ENCODE measurements around the gene TCF12. TPM values are rescaled to one million over a fixed set of nuclear protein-coding genes. Genes with fewer than 3 reads are reported as not detected.

The TCF12 gene
- total RNA-seq, 4 donors from 2014 or later = 50.5 to 117 (median 89.8) TPM

DNA sequence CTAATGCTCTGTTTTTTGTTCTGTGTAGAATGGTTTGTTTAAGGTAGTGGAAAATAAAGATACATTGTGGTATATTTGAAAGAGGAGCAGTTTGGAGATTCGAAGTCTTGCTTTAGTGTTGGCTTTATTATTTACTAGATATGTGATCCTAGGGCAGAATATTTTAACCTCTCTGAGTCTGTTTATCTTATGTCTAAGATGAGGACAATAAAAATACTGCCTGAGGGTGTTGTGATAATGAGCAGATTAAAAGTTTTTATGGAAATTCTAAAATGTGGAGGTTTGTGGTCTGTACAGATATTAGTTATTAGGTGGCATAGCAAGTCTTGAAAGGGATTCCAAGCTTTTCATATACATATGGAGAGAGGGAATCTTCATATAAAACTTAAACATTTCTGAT lies 15.0 kb downstream of the TCF12 start:
- TF ChIP-seq CTCF (IDR thresholded peaks at IDR 0.05) (no peak), POLR2A (IDR thresholded peaks at IDR 0.05) (no peak)
- H3K4me3 ChIP-seq (ENCODE audit: low read depth, poor library complexity, severe bottlenecking) = no peak overlapping the region
- DNase-seq (ENCODE audit: low spot score in 2 of 2) = no peak
- WGBS, 2 donors = 45 to 69% methylated on average over 1 of the region's 1 CpG
- intact Hi-C loops (cut with DNase I; ENCODE audit: low total_unique reads) = no loop called here

GRCh38 chr15:56933811-56934210 lies 15.4 kb downstream of the TCF12 start:
- no peak for DNase-seq (ENCODE audit: low spot score in 2 of 2)
- intact Hi-C loops (cut with DNase I; ENCODE audit: low total_unique reads) = no loop called here
- TF ChIP-seq CTCF (IDR thresholded peaks at IDR 0.05) (no peak), POLR2A (IDR thresholded peaks at IDR 0.05) (no peak)
- H3K4me3 ChIP-seq (ENCODE audit: low read depth, poor library complexity, severe bottlenecking) = no peak overlapping the region

GRCh38 chr15:56934269-56934668 lies 15.8 kb downstream of the TCF12 start:
- intact Hi-C loops (cut with DNase I; ENCODE audit: low total_unique reads) = no loop called here
- DNase-seq (ENCODE audit: low spot score in 2 of 2) = no peak
- TF ChIP-seq CTCF (IDR thresholded peaks at IDR 0.05) = no peak
- no peak for TF ChIP-seq POLR2A (IDR thresholded peaks at IDR 0.05)
- WGBS, 2 donors = 60 to 61% methylated on average over 5 of the region's 5 CpGs
- no peak overlapping the region for H3K4me3 ChIP-seq (ENCODE audit: low read depth, poor library complexity, severe bottlenecking)

DNA sequence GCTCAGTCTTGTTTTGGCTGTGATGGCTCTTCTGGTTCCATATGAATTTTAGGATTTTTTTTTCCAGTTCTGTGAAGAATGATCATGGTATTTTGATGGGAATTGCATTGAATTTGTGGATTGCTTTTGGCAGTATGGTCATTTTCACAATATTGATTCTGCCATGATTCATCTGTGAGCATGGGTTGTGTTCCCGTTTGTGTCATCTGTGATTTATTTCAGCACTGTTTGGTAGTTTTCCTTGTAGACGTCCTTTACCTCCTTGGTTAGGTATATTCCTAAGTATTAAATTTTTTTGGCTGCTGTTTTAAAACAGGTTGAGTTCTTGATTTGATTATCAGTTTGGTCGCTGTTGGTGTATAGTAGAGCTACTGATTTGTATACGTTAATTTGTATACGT lies 18.5 kb downstream of the TCF12 start:
- TF ChIP-seq CTCF (IDR thresholded peaks at IDR 0.05) (no peak), POLR2A (IDR thresholded peaks at IDR 0.05) (no peak)
- no peak overlapping the region for H3K4me3 ChIP-seq (ENCODE audit: low read depth, poor library complexity, severe bottlenecking)
- DNase-seq (ENCODE audit: low spot score in 2 of 2) = no peak
- 82 to 94% methylated on average over 5 of the region's 5 CpGs for WGBS, 2 donors
- intact Hi-C loops (cut with DNase I; ENCODE audit: low total_unique reads) = no loop called here

GRCh38 chr15:56939257-56939656 lies 20.8 kb downstream of the TCF12 start:
- no peak for DNase-seq (ENCODE audit: low spot score in 2 of 2)
- TF ChIP-seq CTCF (IDR thresholded peaks at IDR 0.05) = no peak
- intact Hi-C loops (cut with DNase I; ENCODE audit: low total_unique reads) = no loop called here
- no peak overlapping the region for H3K4me3 ChIP-seq (ENCODE audit: low read depth, poor library complexity, severe bottlenecking)

GRCh38 chr15:56940388-56940787 lies 21.9 kb downstream of the TCF12 start:
- DNase-seq (ENCODE audit: low spot score in 2 of 2) = no peak
- no peak for TF ChIP-seq CTCF (IDR thresholded peaks at IDR 0.05)
- TF ChIP-seq POLR2A (IDR thresholded peaks at IDR 0.05) = no peak

More at GRCh38 chr15:56940388-56940787, 21.9 kb downstream of the TCF12 start:
- intact Hi-C loops (cut with DNase I; ENCODE audit: low total_unique reads) = no loop called here
- no peak overlapping the region for H3K4me3 ChIP-seq (ENCODE audit: low read depth, poor library complexity, severe bottlenecking)
